OCI-M2 (cell line): Measurements from ENCODE around the gene C4A.
"Not testable (repeated sequence)": the region's sequence is repeated elsewhere in the genome, so short reads cannot be mapped to it uniquely, and the experiment has no call there.

Experiments
- DNase-seq: peaks from one replicate; lab custom pipeline; 2025; ENCODE audit not compliant: unreplicated experiment; lab: John Stamatoyannopoulos, UW

C4A gene

GRCh38 chr6:32047539-32047854 is 65.6 kb downstream of the C4A start:
- no peak for DNase-seq

- DNase-seq, result peak; percentile 36
Observed at GRCh38 chr6:32047855-32048766, 66.3 kb downstream of the C4A start.

- not testable (repeated sequence) for DNase-seq
Observed at GRCh38 chr6:32049149-32049548, 67.3 kb downstream of the C4A start.

- not testable (repeated sequence) for DNase-seq
Observed at GRCh38 chr6:32049736-32050135, 67.9 kb downstream of the C4A start.

GRCh38 chr6:32050562-32050961 is 68.7 kb downstream of the C4A start:
- no peak for DNase-seq
